CD4-positive, alpha-beta T cell treated with Interleukin-2 at 100 ng/mL for 4 hours (primary cell): ENCODE measurements around the gene CD200.

Experiments
- DNase-seq: peaks from one replicate; pipeline ENCODE4 v3.0.0-alpha.2; 2020; ENCODE audit warnings: low spot score

Gene CD200

GRCh38 chr3:112333002-112333380 lies at the start of gene CD200:
Gene CD200 (plus strand): TSS chr3:112333156. CDS start chr3:112333213, 57 bp downstream.
- peak; percentile 33 for DNase-seq

GRCh38 chr3:112289011-112289410 lies 43.9 kb upstream of the CD200 start:
- DNase-seq: no peak

GRCh38 chr3:112293368-112294321 lies 39.3 kb upstream of the CD200 start, which contains the start of gene SLC9C1:
Gene SLC9C1 (minus strand): TSS chr3:112294216. CDS start chr3:112286791, 7,425 bp downstream.
- DNase-seq: peak; percentile 60

GRCh38 chr3:112297714-112298113 lies 35.2 kb upstream of the CD200 start:
- no peak for DNase-seq

- no peak for DNase-seq
These were observed 34.2 kb upstream of the CD200 start for GRCh38 chr3:112298781-112299180.

- no peak for DNase-seq
These were observed 30.7 kb upstream of the CD200 start for GRCh38 chr3:112302150-112302830.

GRCh38 chr3:112302881-112303763 lies 29.8 kb upstream of the CD200 start:
- no peak for DNase-seq

- DNase-seq: peak; percentile 13
These were observed 29.1 kb upstream of the CD200 start for GRCh38 chr3:112303764-112304325.

- DNase-seq: no peak
These were observed 28.3 kb upstream of the CD200 start for GRCh38 chr3:112304611-112305010.

- no peak for DNase-seq
These were observed 26.1 kb upstream of the CD200 start for GRCh38 chr3:112306825-112307224.

- DNase-seq: no peak
These were observed 25.4 kb upstream of the CD200 start for GRCh38 chr3:112307557-112307956.

GRCh38 chr3:112308151-112308911 lies 24.6 kb upstream of the CD200 start:
- DNase-seq: no peak

GRCh38 chr3:112314649-112315048 lies 18.3 kb upstream of the CD200 start:
- DNase-seq: no peak

- DNase-seq: no peak
These were observed 17.2 kb upstream of the CD200 start for GRCh38 chr3:112315791-112316190.

GRCh38 chr3:112319516-112320276 lies 13.3 kb upstream of the CD200 start:
- DNase-seq: no peak

GRCh38 chr3:112320691-112321090 lies 12.3 kb upstream of the CD200 start:
- no peak for DNase-seq

GRCh38 chr3:112321867-112322652 lies 10.9 kb upstream of the CD200 start:
- DNase-seq: no peak

GRCh38 chr3:112327371-112327951 lies 5.5 kb upstream of the CD200 start:
- DNase-seq: peak; percentile 74

- DNase-seq: no peak
These were observed 1.1 kb upstream of the CD200 start for GRCh38 chr3:112331851-112332250.
